Measurements from ENCODE around the gene CDH10.

Gene CDH10

GRCh38 chr5:24547132-24547531 is 97.6 kb downstream of the CDH10 start:
- H3K9me3 ChIP-seq (ENCODE audit: control insufficient read depth in 1 of 2, low read length in 2 of 2): no peaks in the 10 kb centered on the region

GRCh38 chr5:24539613-24540012 is 105.2 kb downstream of the CDH10 start:
- H3K27ac ChIP-seq (ENCODE audit: low read depth, low read length): no peak overlapping the region
- H3K4me3 ChIP-seq (ENCODE audit: low read depth in 1 of 2, low read length in 2 of 2): no peak overlapping the region
- no peaks in the 10 kb centered on the region for H3K36me3 ChIP-seq (ENCODE audit: control insufficient read depth in 1 of 2, insufficient read depth in 2 of 2, low read length in 2 of 2)
- H3K9ac ChIP-seq (ENCODE audit: low read depth in 1 of 2, low read length in 2 of 2): no peak overlapping the region
- no peaks in the 10 kb centered on the region for H3K9me3 ChIP-seq (ENCODE audit: control insufficient read depth in 1 of 2, low read length in 2 of 2)
- H3K27me3 ChIP-seq (ENCODE audit: control insufficient read depth in 1 of 2, insufficient read depth in 2 of 2, low read length in 2 of 2): no peaks in the 10 kb centered on the region
- H3K4me1 ChIP-seq (ENCODE audit: control insufficient read depth in 1 of 2, insufficient read depth in 2 of 2, low read length in 2 of 2): no peaks in the 10 kb centered on the region

More at GRCh38 chr5:24547132-24547531, 97.6 kb downstream of the CDH10 start:
- no peak overlapping the region for H3K4me3 ChIP-seq (ENCODE audit: low read depth in 1 of 2, low read length in 2 of 2)
- no peaks in the 10 kb centered on the region for H3K4me1 ChIP-seq (ENCODE audit: control insufficient read depth in 1 of 2, insufficient read depth in 2 of 2, low read length in 2 of 2)
- H3K27me3 ChIP-seq (ENCODE audit: control insufficient read depth in 1 of 2, insufficient read depth in 2 of 2, low read length in 2 of 2): no peaks in the 10 kb centered on the region
- H3K27ac ChIP-seq (ENCODE audit: low read depth, low read length): no peak overlapping the region
- no peak overlapping the region for H3K9ac ChIP-seq (ENCODE audit: low read depth in 1 of 2, low read length in 2 of 2)
- no peaks in the 10 kb centered on the region for H3K36me3 ChIP-seq (ENCODE audit: control insufficient read depth in 1 of 2, insufficient read depth in 2 of 2, low read length in 2 of 2)

GRCh38 chr5:24538346-24538745 is 106.4 kb downstream of the CDH10 start:
- Histone ChIP-seq H3K9me3 (ENCODE audit: control insufficient read depth in 1 of 2, low read length in 2 of 2) (no peaks in the 10 kb centered on the region), H3K4me3 (ENCODE audit: low read depth in 1 of 2, low read length in 2 of 2) (no peak overlapping the region), H3K27me3 (ENCODE audit: control insufficient read depth in 1 of 2, insufficient read depth in 2 of 2, low read length in 2 of 2) (no peaks in the 10 kb centered on the region), H3K4me1 (ENCODE audit: control insufficient read depth in 1 of 2, insufficient read depth in 2 of 2, low read length in 2 of 2) (no peaks in the 10 kb centered on the region), H3K9ac (ENCODE audit: low read depth in 1 of 2, low read length in 2 of 2) (no peak overlapping the region), H3K36me3 (ENCODE audit: control insufficient read depth in 1 of 2, insufficient read depth in 2 of 2, low read length in 2 of 2) (no peaks in the 10 kb centered on the region), H3K27ac (ENCODE audit: low read depth, low read length) (no peak overlapping the region)

- Histone ChIP-seq H3K27ac (ENCODE audit: low read depth, low read length) (no peak overlapping the region), H3K4me3 (ENCODE audit: low read depth in 1 of 2, low read length in 2 of 2) (no peak overlapping the region), H3K4me1 (ENCODE audit: control insufficient read depth in 1 of 2, insufficient read depth in 2 of 2, low read length in 2 of 2) (no peaks in the 10 kb centered on the region), H3K9ac (ENCODE audit: low read depth in 1 of 2, low read length in 2 of 2) (no peak overlapping the region), H3K9me3 (ENCODE audit: control insufficient read depth in 1 of 2, low read length in 2 of 2) (no peaks in the 10 kb centered on the region), H3K36me3 (ENCODE audit: control insufficient read depth in 1 of 2, insufficient read depth in 2 of 2, low read length in 2 of 2) (no peaks in the 10 kb centered on the region), H3K27me3 (ENCODE audit: control insufficient read depth in 1 of 2, insufficient read depth in 2 of 2, low read length in 2 of 2) (no peaks in the 10 kb centered on the region)
Observed at GRCh38 chr5:24535646-24536045, 109.1 kb downstream of the CDH10 start.

- H3K9ac ChIP-seq (ENCODE audit: low read depth in 1 of 2, low read length in 2 of 2): no peak overlapping the region
- H3K27ac ChIP-seq (ENCODE audit: low read depth, low read length): no peak overlapping the region
- no peaks in the 10 kb centered on the region for H3K4me1 ChIP-seq (ENCODE audit: control insufficient read depth in 1 of 2, insufficient read depth in 2 of 2, low read length in 2 of 2)
- H3K27me3 ChIP-seq (ENCODE audit: control insufficient read depth in 1 of 2, insufficient read depth in 2 of 2, low read length in 2 of 2): no peaks in the 10 kb centered on the region
- no peaks in the 10 kb centered on the region for H3K36me3 ChIP-seq (ENCODE audit: control insufficient read depth in 1 of 2, insufficient read depth in 2 of 2, low read length in 2 of 2)
- no peak overlapping the region for H3K4me3 ChIP-seq (ENCODE audit: low read depth in 1 of 2, low read length in 2 of 2)
- H3K9me3 ChIP-seq (ENCODE audit: control insufficient read depth in 1 of 2, low read length in 2 of 2): no peaks in the 10 kb centered on the region
Observed at GRCh38 chr5:24530906-24531305, 113.9 kb downstream of the CDH10 start.

- Histone ChIP-seq H3K36me3 (ENCODE audit: control insufficient read depth in 1 of 2, insufficient read depth in 2 of 2, low read length in 2 of 2) (no peaks in the 10 kb centered on the region), H3K4me3 (ENCODE audit: low read depth in 1 of 2, low read length in 2 of 2) (no peak overlapping the region), H3K27ac (ENCODE audit: low read depth, low read length) (no peak overlapping the region), H3K9me3 (ENCODE audit: control insufficient read depth in 1 of 2, low read length in 2 of 2) (no peaks in the 10 kb centered on the region), H3K9ac (ENCODE audit: low read depth in 1 of 2, low read length in 2 of 2) (no peak overlapping the region), H3K27me3 (ENCODE audit: control insufficient read depth in 1 of 2, insufficient read depth in 2 of 2, low read length in 2 of 2) (no peaks in the 10 kb centered on the region), H3K4me1 (ENCODE audit: control insufficient read depth in 1 of 2, insufficient read depth in 2 of 2, low read length in 2 of 2) (no peaks in the 10 kb centered on the region)
Observed at GRCh38 chr5:24525414-24525813, 119.4 kb downstream of the CDH10 start.

- Histone ChIP-seq H3K9ac (ENCODE audit: low read depth in 1 of 2, low read length in 2 of 2) (no peak overlapping the region), H3K27ac (ENCODE audit: low read depth, low read length) (no peak overlapping the region), H3K27me3 (ENCODE audit: control insufficient read depth in 1 of 2, insufficient read depth in 2 of 2, low read length in 2 of 2) (no peaks in the 10 kb centered on the region), H3K4me3 (ENCODE audit: low read depth in 1 of 2, low read length in 2 of 2) (no peak overlapping the region), H3K36me3 (ENCODE audit: control insufficient read depth in 1 of 2, insufficient read depth in 2 of 2, low read length in 2 of 2) (no peaks in the 10 kb centered on the region), H3K4me1 (ENCODE audit: control insufficient read depth in 1 of 2, insufficient read depth in 2 of 2, low read length in 2 of 2) (no peaks in the 10 kb centered on the region), H3K9me3 (ENCODE audit: control insufficient read depth in 1 of 2, low read length in 2 of 2) (no peaks in the 10 kb centered on the region)
Observed at GRCh38 chr5:24512423-24512822, 132.4 kb downstream of the CDH10 start.

- Histone ChIP-seq H3K36me3 (ENCODE audit: control insufficient read depth in 1 of 2, insufficient read depth in 2 of 2, low read length in 2 of 2) (no peaks in the 10 kb centered on the region), H3K4me3 (ENCODE audit: low read depth in 1 of 2, low read length in 2 of 2) (no peak overlapping the region), H3K27me3 (ENCODE audit: control insufficient read depth in 1 of 2, insufficient read depth in 2 of 2, low read length in 2 of 2) (no peaks in the 10 kb centered on the region), H3K27ac (ENCODE audit: low read depth, low read length) (no peak overlapping the region), H3K9ac (ENCODE audit: low read depth in 1 of 2, low read length in 2 of 2) (no peak overlapping the region), H3K9me3 (ENCODE audit: control insufficient read depth in 1 of 2, low read length in 2 of 2) (no peaks in the 10 kb centered on the region), H3K4me1 (ENCODE audit: control insufficient read depth in 1 of 2, insufficient read depth in 2 of 2, low read length in 2 of 2) (no peaks in the 10 kb centered on the region)
Observed at GRCh38 chr5:24510523-24510988, 134.2 kb downstream of the CDH10 start.

GRCh38 chr5:24509943-24510342 is 134.8 kb downstream of the CDH10 start:
- Histone ChIP-seq H3K4me1 (ENCODE audit: control insufficient read depth in 1 of 2, insufficient read depth in 2 of 2, low read length in 2 of 2) (no peaks in the 10 kb centered on the region), H3K4me3 (ENCODE audit: low read depth in 1 of 2, low read length in 2 of 2) (no peak overlapping the region), H3K9ac (ENCODE audit: low read depth in 1 of 2, low read length in 2 of 2) (no peak overlapping the region), H3K27me3 (ENCODE audit: control insufficient read depth in 1 of 2, insufficient read depth in 2 of 2, low read length in 2 of 2) (no peaks in the 10 kb centered on the region), H3K27ac (ENCODE audit: low read depth, low read length) (no peak overlapping the region), H3K36me3 (ENCODE audit: control insufficient read depth in 1 of 2, insufficient read depth in 2 of 2, low read length in 2 of 2) (no peaks in the 10 kb centered on the region), H3K9me3 (ENCODE audit: control insufficient read depth in 1 of 2, low read length in 2 of 2) (no peaks in the 10 kb centered on the region)

GRCh38 chr5:24505258-24505657 is 139.5 kb downstream of the CDH10 start:
- H3K4me3 ChIP-seq (ENCODE audit: low read depth in 1 of 2, low read length in 2 of 2): no peak overlapping the region
- no peaks in the 10 kb centered on the region for H3K9me3 ChIP-seq (ENCODE audit: control insufficient read depth in 1 of 2, low read length in 2 of 2)
- no peaks in the 10 kb centered on the region for H3K4me1 ChIP-seq (ENCODE audit: control insufficient read depth in 1 of 2, insufficient read depth in 2 of 2, low read length in 2 of 2)
- no peak overlapping the region for H3K27ac ChIP-seq (ENCODE audit: low read depth, low read length)
- no peaks in the 10 kb centered on the region for H3K36me3 ChIP-seq (ENCODE audit: control insufficient read depth in 1 of 2, insufficient read depth in 2 of 2, low read length in 2 of 2)
- no peaks in the 10 kb centered on the region for H3K27me3 ChIP-seq (ENCODE audit: control insufficient read depth in 1 of 2, insufficient read depth in 2 of 2, low read length in 2 of 2)
- no peak overlapping the region for H3K9ac ChIP-seq (ENCODE audit: low read depth in 1 of 2, low read length in 2 of 2)

GRCh38 chr5:24497591-24498157 is 147.1 kb downstream of the CDH10 start:
- no peak overlapping the region for H3K27ac ChIP-seq (ENCODE audit: low read depth, low read length)
- H3K9me3 ChIP-seq (ENCODE audit: control insufficient read depth in 1 of 2, low read length in 2 of 2): no peaks in the 10 kb centered on the region
- no peaks in the 10 kb centered on the region for H3K27me3 ChIP-seq (ENCODE audit: control insufficient read depth in 1 of 2, insufficient read depth in 2 of 2, low read length in 2 of 2)
- H3K9ac ChIP-seq (ENCODE audit: low read depth in 1 of 2, low read length in 2 of 2): no peak overlapping the region
- no peak overlapping the region for H3K4me3 ChIP-seq (ENCODE audit: low read depth in 1 of 2, low read length in 2 of 2)
- H3K36me3 ChIP-seq (ENCODE audit: control insufficient read depth in 1 of 2, insufficient read depth in 2 of 2, low read length in 2 of 2): no peaks in the 10 kb centered on the region
- H3K4me1 ChIP-seq (ENCODE audit: control insufficient read depth in 1 of 2, insufficient read depth in 2 of 2, low read length in 2 of 2): no peaks in the 10 kb centered on the region
